OCI-LY7 (cell line): ENCODE measurements around the gene WDR64. TPM values are rescaled to one million over a fixed set of nuclear protein-coding genes. Genes with fewer than 3 reads are reported as not detected.
"Not testable (repeated sequence)": the region's sequence is repeated elsewhere in the genome, so short reads cannot be mapped to it uniquely, and the experiment has no call there.

Source experiments
- BruUV-seq: library from RNA; stranded (reverse); fragments of 400-500 nt; replicated peaks from 2 replicates; lab custom pipeline; 2021; lab: Mats Ljungman, UMichigan
- CTCF ChIA-PET: fragments of 300-600 bp; sonication (Branson Sonifier 250); formaldehyde crosslinking; loops from one replicate; lab custom pipeline; 2022; ENCODE audit warnings: antibody characterized with exemption; ENCODE audit not compliant: unreplicated experiment; lab: Charles Lee
- POLR2A ChIA-PET: fragments of 300-600 bp; sonication (Branson Sonifier 250); formaldehyde crosslinking; loops from one replicate; lab custom pipeline; 2022; ENCODE audit warnings: antibody characterized with exemption; lab: Charles Lee
- DNase-seq: peaks from one replicate; pipeline ENCODE4 v3.0.0-alpha.2; 2015; ENCODE audit warnings: low spot score
- H2AFZ ChIP-seq: fragments of 200-600 bp; sonication (generic), shearing (Covaris generic); 2 replicates; pipeline ENCODE4 v1.6.1; 2014; ENCODE audit warnings: mild to moderate bottlenecking, antibody characterized with exemption, low read length, moderate library complexity
- H3K27ac ChIP-seq: fragments of 200-600 bp; sonication (generic); 2 replicates; pipeline ENCODE4 v1.5.1; 2014; ENCODE audit warnings: mixed run types, low read depth, mild to moderate bottlenecking, moderate library complexity, low read length, inconsistent platforms; ENCODE audit not compliant: poor library complexity, severe bottlenecking
- H3K36me3 ChIP-seq: fragments of 200-600 bp; sonication (generic); 2 replicates; pipeline ENCODE4 v1.6.1; 2014; ENCODE audit warnings: mild to moderate bottlenecking, antibody characterized with exemption, low read length, moderate library complexity, mixed read lengths; ENCODE audit not compliant: insufficient read depth
- H3K4me1 ChIP-seq: fragments of 200-600 bp; sonication (generic); 2 replicates; pipeline ENCODE4 v1.5.1; 2014; ENCODE audit warnings: mild to moderate bottlenecking, low read length; ENCODE audit not compliant: insufficient read depth, poor library complexity, severe bottlenecking
- H3K4me2 ChIP-seq: fragments of 200-600 bp; sonication (generic); 2 replicates; pipeline ENCODE4 v1.6.1; 2014; ENCODE audit warnings: mild to moderate bottlenecking, low read length
- H3K4me3 ChIP-seq: fragments of 200-600 bp; sonication (generic); 2 replicates; pipeline ENCODE4 v1.5.1; 2014; ENCODE audit warnings: mild to moderate bottlenecking, low read depth, low read length; ENCODE audit not compliant: poor library complexity, severe bottlenecking
- H3K79me2 ChIP-seq: fragments of 200-600 bp; sonication (generic); 2 replicates; pipeline ENCODE4 v1.6.1; 2016; ENCODE audit warnings: low read depth, mild to moderate bottlenecking, low read length, moderate library complexity, mixed read lengths; ENCODE audit not compliant: insufficient read depth
- H3K9me2 ChIP-seq: fragments of 200-600 bp; sonication (generic); 2 replicates; pipeline ENCODE4 v1.6.1; 2016; ENCODE audit warnings: mild to moderate bottlenecking, low read length, mixed read lengths; ENCODE audit not compliant: insufficient read depth
- H3K9me3 ChIP-seq: fragments of 200-600 bp; sonication (generic); 2 replicates; pipeline ENCODE4 v1.6.1; 2014; ENCODE audit warnings: mild to moderate bottlenecking, mixed run types, low read length, mixed read lengths
- H4K20me1 ChIP-seq: fragments of 200-600 bp; sonication (generic); 2 replicates; pipeline ENCODE4 v1.6.1; 2014; ENCODE audit warnings: mild to moderate bottlenecking, antibody characterized with exemption, low read length, moderate library complexity, mixed read lengths; ENCODE audit not compliant: insufficient read depth
- CTCF ChIP-seq: fragments of 200-600 bp; sonication (generic); conservative IDR thresholded peaks from 2 replicates; pipeline ENCODE4 v1.5.1; 2014; ENCODE audit warnings: mild to moderate bottlenecking, antibody characterized with exemption, low read length, moderate library complexity, mixed read lengths
- EZH2phosphoT487 ChIP-seq: fragments of 200-600 bp; sonication (generic); IDR thresholded peaks from 2 replicates; pipeline ENCODE4 v1.6.1; 2018; ENCODE audit warnings: low read depth, borderline replicate concordance, mild to moderate bottlenecking, mixed run types, antibody characterized with exemption, low read length, moderate library complexity, mixed read lengths
- intact Hi-C: fragments of 100-400 bp; cut with micrococcal nuclease; formaldehyde crosslinking; loops from one replicate; pipeline ENCODE4 v1.10.0; 2022; ENCODE audit not compliant: unreplicated experiment
- total RNA-seq, 2 experiments: library from RNA; depleted of rRNA in 1 of 2; stranded (reverse); fragments of >200 nt in 1 of 2; shearing (Covaris generic) in 1 of 2; gene quantifications; 2 replicates each; pipeline ENCODE4 v1.2.3, GENCODE V29; 2014 to 2022

Gene WDR64
- total RNA-seq, 2 experiments from 2014 or later: not detected

- no peak overlapping the region for H3K4me3 ChIP-seq
- no TSS peak for BruUV-seq
Observed at GRCh38 chr1:241734533-241734932, 82.5 kb downstream of the WDR64 start.

GRCh38 chr1:241735493-241735926 is 83.4 kb downstream of the WDR64 start:
- POLR2A ChIA-PET: interaction anchor here (0.7 kb wide), 1 partner anchor 528 kb away, joined by 4 read pairs; no protein-coding TSS in a partner anchor
- DNase-seq, H3K4me3 ChIP-seq, H3K9me2 ChIP-seq, H3K4me1 ChIP-seq, H3K9me3 ChIP-seq, H3K79me2 ChIP-seq, intact Hi-C loops, BruUV-seq, H3K36me3 ChIP-seq, H4K20me1 ChIP-seq, H3K27ac ChIP-seq, CTCF ChIA-PET, H2AFZ ChIP-seq, H3K4me2 ChIP-seq: not testable (repeated sequence)

More at GRCh38 chr1:241734533-241734932, 82.5 kb downstream of the WDR64 start:
- no peak for TF ChIP-seq CTCF
- TF ChIP-seq EZH2phosphoT487: no peak
- no peaks in the 10 kb centered on the region for H3K9me2 ChIP-seq
- no peaks in the 10 kb centered on the region for H3K36me3 ChIP-seq
- no peaks in the 10 kb centered on the region for H4K20me1 ChIP-seq
- H3K4me2 ChIP-seq: no peak overlapping the region
- intact Hi-C loops: no loop called here
- no peak overlapping the region for H2AFZ ChIP-seq
- no peak for DNase-seq
- H3K9me3 ChIP-seq: no peaks in the 10 kb centered on the region
- no peaks in the 10 kb centered on the region for H3K4me1 ChIP-seq
- ChIA-PET CTCF (no interaction called here), POLR2A (interaction anchor here (0.7 kb wide), 1 partner anchor 116 kb away, joined by 3 read pairs; no protein-coding TSS in a partner anchor)
- no peaks in the 10 kb centered on the region for H3K79me2 ChIP-seq
- H3K27ac ChIP-seq: no peak overlapping the region

GRCh38 chr1:241736387-241736786 is 84.3 kb downstream of the WDR64 start:
- Histone ChIP-seq H3K36me3 (no peaks in the 10 kb centered on the region), H3K9me2 (no peaks in the 10 kb centered on the region), H2AFZ (no peak overlapping the region), H3K4me3 (no peak overlapping the region), H4K20me1 (no peaks in the 10 kb centered on the region), H3K4me2 (no peak overlapping the region), H3K4me1 (no peaks in the 10 kb centered on the region), H3K27ac (no peak overlapping the region), H3K79me2 (no peaks in the 10 kb centered on the region), H3K9me3 (no peaks in the 10 kb centered on the region)
- intact Hi-C loops: no loop called here
- POLR2A ChIA-PET: no interaction called here
- no peak for DNase-seq
- TF ChIP-seq CTCF (no peak), EZH2phosphoT487 (no peak)
- no TSS peak for BruUV-seq
- CTCF ChIA-PET: no interaction called here
